HG03097 (cell line): Measurements from ENCODE around the gene KLHDC10.
"Not testable (repeated sequence)": the region's sequence is repeated elsewhere in the genome, so short reads cannot be mapped to it uniquely, and the experiment has no call there.

ENCODE experiments used
- ATAC-seq: cut with Tn5 transposase; IDR thresholded peaks from one replicate; pipeline ENCODE4 v1.9.1; 2021; ENCODE audit not compliant: unreplicated experiment, low FRiP score

Gene KLHDC10

DNA sequence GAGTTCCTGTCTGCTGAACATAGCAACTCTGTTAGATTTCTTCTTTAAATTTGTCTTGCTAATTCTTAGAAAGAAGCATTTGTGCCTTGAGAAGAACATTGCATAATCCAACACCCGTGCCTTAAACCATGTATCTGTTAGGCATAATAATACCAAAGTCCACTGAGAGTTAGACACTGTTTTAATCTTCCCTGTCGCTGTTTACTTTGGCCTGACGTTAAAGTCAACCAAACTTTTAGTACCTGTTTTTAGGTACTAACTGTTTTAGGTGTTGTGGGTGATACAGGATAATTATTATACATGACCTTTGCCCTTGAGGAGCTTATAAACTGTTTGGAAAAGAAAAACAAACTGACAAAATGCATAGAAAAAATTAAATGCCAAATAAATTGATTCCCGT is 43.6 kb downstream of the KLHDC10 start:
- no peak for ATAC-seq

GRCh38 chr7:130114374-130114773 is 44.0 kb downstream of the KLHDC10 start:
- ATAC-seq, result no peak

- ATAC-seq, result no peak
Observed at GRCh38 chr7:130114776-130115175, 44.4 kb downstream of the KLHDC10 start.

- ATAC-seq, result no peak
Observed at GRCh38 chr7:130118294-130118693, 48.0 kb downstream of the KLHDC10 start.

GRCh38 chr7:130118801-130119200 is 48.5 kb downstream of the KLHDC10 start:
- no peak for ATAC-seq

DNA sequence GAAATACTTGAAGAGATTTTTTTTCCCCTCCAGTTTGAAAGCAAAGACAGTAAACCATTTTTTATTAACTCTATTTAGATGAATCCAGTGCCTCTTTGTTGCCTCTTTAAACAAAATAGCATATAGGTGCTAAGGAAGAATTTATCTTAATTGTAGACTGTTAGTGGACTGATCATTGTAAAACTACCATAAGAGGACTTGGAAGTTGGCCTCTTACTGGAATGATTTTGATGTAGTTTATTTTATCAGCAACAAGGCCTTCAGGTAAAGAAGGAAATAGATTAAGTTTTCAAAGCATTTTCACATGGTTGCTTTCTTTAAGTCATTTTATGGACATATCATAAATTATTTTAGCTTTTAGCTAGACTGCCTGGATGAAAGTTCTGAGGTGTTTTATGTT is 53.2 kb downstream of the KLHDC10 start:
- ATAC-seq, result no peak

DNA sequence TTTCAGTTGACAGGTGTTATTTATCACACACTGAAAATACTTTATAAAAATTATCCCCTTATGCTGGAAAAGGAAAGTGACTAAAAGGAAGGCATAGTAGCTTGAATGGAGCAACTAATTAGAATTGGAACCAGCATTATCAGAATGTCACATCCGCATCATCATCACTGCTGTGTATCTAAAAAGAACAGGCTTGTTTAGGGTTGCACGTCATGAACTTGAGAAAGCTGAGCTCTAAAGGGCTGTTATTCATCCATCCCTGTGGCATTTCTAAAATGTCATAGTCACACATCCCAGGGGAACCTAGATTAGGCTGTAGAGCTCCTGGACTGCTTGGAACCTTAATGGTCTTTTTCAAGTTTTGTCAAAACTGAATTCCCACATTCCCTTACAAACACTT is 54.4 kb downstream of the KLHDC10 start:
- ATAC-seq, result no peak

DNA sequence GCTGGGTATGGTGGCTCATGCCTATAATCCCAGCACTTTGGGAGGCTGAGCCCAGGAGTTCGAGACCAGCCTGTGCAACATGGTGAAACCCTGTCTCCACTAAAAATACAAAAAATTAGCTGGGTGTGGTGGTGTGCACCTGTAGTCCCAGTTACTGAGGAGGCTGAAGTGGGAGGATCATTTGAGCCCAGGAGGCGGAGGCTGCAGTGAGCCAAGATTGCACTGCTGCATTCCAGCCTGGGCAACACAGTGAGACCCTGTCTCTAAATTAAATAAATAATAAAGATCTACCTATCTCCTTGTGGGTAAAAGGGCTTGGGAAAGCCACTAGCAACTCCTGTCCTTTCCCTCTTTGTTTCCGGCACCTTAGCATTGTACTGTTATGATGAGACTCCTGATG is 56.5 kb downstream of the KLHDC10 start:
- ATAC-seq, result not testable (repeated sequence)

DNA sequence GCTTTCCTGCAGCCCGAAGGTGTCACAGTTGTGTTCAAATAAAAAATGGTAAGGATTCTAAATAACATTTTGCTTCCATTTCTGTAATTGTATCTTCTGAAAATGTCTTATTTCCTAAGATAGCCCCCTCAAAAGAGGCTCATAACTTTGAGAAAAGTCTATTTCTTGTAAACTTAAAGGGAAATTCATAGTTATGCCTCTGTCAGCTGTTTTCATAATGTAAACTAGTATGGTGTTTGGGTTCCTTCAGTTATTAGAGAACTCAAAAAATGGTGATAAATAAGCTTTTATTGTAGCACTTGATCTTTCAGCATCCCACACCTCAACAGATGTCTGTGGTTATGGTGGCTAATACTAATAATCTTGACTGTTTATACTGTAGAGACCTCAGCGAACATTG is 57.1 kb downstream of the KLHDC10 start:
- no peak for ATAC-seq

DNA sequence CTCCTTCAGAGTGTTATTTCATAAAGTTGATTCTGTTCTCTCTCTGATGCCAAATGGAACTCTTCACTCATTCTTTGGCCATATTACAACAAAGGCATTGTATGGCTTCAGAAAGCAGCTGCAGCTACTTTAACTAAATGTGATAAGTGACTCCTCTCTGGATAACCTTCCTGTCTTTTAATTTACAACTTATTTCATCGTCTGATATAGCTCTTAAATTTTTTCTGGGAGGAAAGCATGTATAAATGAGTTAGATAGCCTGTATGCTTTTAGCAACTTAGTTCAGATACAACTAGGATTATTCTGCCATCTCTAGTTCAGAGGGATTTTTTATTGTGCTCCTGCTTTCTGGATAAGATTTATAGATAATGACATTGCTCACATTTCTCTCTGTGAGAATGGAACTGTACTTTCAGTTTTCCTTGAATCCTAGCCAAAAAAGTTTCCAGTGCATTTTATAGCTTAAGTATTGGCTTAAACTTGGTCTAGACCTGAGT is 57.5 kb downstream of the KLHDC10 start:
- no peak for ATAC-seq

- ATAC-seq, result no peak
Observed at GRCh38 chr7:130129011-130129411, 58.7 kb downstream of the KLHDC10 start.

- ATAC-seq, result no peak
Observed at GRCh38 chr7:130131191-130131834, 61.0 kb downstream of the KLHDC10 start.

DNA sequence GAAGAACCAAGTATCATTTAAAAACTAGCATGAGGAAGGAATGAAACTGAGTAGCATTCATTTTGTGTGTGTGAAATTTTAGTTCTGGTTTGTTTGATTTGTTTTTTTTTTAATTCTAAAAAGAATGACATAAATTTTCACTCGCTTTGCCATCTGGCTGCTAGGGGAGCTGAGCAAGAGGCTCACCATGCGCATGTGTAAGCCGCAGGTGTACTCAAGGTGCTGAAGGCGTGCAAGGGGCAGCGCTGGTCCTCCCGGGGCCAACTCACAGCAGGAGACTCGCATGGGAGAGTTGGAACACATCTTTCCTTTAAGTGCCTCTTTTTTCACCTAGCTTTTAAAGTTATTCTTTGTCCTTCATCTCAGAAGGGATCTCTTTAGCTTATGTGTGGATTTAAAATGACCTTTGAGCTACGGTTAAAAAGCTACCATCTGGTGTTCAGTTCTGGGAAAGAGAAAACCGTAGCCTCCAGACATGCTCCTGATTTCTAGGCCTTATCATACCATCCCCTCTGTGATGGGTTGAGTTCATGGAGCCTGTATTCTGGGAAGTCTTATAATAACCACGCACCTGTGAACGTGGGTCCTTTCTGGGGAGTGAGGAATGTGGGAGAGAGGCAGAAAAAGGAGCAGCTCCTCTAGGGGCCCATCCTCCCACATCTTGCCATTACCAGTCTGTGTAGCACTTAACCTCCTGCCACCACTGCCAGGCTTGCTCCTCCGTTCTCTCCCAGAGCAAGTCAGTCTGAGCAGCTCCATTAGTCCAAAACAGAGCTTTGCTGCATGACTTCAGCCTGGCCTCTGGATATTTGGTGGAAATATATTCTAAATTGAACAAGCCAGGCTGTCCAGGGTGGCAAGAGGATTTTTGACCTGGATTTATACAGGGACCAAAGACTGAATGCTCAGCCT is 61.9 kb downstream of the KLHDC10 start:
- ATAC-seq, result no peak

DNA sequence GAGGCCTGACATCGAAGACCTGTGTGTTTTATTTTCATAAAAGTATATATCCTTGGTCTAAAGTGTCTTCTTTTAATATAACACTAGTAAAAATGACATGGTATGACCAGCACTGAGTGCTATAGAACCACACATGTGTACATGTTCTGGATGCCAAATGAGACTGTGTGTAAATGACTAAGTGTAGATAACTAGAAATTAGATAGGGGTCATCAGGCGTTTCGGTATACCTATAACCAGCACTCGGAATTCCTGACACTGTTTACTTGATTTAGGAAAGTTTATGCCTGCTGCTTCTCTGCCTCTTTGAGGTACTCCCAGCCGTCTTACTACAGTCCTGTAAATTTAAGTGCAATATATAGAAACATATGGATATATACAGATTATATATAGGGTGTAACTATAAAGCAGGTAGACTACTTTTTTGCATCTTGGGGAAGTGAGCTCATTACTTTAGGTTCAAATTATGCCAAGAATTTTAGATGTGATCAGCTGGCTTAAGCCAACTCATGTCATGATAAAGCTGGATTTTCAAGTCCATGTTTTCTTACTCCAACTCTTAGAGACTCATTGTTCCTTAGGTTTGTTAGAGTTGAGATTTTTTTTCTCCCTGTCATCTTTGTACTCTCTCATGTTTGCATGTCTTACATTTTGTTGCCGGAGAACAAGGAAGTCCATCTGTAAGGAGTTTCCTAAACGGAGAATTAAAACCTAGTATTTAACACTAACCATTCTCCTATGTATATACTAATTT is 62.9 kb downstream of the KLHDC10 start:
- ATAC-seq, result no peak

DNA sequence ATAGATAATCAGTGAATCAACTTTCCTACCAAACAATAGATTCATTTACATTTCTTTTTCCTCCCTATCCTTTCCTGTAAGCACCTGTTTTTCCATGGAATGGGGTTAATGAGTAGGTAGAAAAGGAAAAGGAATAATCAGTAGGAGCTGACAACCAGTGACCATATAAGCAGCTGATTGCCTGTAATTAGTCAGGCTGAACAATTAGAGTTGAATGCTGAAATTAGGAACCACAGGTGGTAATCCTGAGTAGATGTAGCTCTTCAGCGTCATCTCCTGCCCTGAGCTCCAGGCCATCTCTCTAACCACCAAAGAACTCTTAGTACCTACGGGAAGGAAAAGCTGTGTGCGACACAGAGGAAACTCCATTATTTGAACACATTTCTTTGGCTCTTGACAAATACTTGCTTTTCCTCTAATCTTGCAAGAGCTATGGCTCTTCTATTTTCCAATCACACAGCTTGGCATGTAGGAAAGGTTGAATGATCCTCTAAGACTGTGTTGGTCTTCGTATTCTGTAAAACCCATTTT is 63.8 kb downstream of the KLHDC10 start:
- ATAC-seq, result no peak

DNA sequence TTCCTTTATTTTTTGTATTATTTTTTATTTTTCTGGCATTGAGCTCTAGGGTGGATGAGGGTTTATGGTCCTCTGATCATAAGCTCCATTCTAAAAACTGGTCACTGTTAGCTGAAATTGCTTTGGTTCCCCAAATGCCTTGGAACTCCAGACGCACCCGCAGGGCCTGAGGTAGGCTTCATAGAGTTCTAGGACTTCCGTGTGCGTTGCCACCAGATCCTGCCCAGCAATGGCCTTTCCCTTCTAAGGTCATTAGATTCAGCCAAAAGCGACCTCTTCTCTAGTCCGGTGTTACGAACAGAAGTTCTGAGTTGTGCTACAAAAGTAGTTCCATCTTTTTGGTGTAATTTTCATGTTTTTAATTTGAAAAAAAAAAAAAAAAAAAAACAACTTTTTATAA is 64.4 kb downstream of the KLHDC10 start:
- ATAC-seq, result no peak

- ATAC-seq, result no peak
Observed at GRCh38 chr7:130135208-130136205, 65.2 kb downstream of the KLHDC10 start.

- ATAC-seq, result no peak
Observed at GRCh38 chr7:130136579-130137167, 66.3 kb downstream of the KLHDC10 start.

GRCh38 chr7:130137207-130137606 is 66.9 kb downstream of the KLHDC10 start:
- no peak for ATAC-seq
